HG02623 (cell line): ENCODE data around the gene DGKE.

Source experiments
- ATAC-seq: cut with Tn5 transposase; IDR thresholded peaks from one replicate; pipeline ENCODE4 v1.9.1; 2021; ENCODE audit warnings: moderate library complexity; ENCODE audit not compliant: unreplicated experiment

The DGKE gene

GRCh38 chr17:56833809-56834379 is at the start of gene DGKE, which contains the start of gene C17orf67:
Gene DGKE, plus strand, starts transcription at chr17:56834151. Its CDS starts 645 bp downstream, at chr17:56834796.
Gene C17orf67, minus strand, starts transcription at chr17:56833920. Its CDS starts 18,110 bp downstream, at chr17:56815810.
- ATAC-seq = peak; percentile 64

DNA sequence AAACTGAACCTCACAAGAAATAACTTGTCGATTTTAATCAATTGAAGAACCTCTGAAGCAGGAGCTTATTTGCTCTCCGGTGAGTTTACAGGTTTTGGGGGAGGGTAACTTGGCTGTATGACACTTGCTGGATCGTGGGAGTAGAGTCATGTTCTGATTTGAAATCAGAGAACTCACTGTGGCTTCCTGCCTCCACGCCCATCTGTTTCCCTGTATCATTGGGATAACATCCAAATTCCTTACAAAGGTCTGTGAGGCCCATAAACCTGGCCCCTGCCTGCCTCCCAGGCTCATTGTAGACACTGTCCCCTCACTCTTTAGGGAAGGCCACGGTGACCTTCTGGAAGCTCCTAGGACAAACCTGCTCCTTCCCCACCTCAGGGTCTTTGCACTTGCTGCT is 48.5 kb upstream of the DGKE start:
- ATAC-seq = no peak

DNA sequence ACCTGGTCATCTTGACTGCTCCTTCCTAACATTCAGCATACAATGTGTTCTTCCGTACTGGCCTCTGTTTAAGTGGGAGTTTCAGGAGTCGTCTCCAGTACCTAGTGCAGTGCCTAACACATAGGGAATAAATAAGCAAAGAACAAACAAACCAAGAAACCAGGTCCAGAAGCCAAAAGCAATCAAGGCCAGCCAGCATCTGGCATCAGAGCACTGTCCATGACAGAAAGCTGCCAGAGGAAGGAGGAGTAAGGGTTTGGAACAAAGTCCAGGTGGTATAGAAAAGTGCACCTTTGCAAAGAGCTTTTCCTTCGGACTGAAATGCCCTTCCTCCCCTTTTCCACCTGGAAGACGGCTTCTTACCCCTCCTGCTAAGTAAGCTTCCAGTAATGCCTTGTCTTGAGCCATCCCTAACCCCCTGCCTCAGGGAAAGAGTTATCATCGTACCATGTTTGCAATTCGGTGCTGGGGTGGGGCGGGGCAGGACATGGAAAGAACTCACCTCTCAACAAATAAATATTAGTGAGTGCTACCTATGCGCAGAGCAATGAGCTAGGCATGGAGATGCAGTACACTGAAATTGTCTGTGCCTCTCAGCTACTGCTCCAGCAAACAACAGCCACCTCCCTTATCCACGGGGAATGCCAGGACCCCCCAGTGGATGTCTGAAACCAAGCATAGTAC is 47.8 kb upstream of the DGKE start:
- ATAC-seq = no peak

GRCh38 chr17:56786989-56787482 is 46.9 kb upstream of the DGKE start:
- peak; percentile 82 for ATAC-seq

DNA sequence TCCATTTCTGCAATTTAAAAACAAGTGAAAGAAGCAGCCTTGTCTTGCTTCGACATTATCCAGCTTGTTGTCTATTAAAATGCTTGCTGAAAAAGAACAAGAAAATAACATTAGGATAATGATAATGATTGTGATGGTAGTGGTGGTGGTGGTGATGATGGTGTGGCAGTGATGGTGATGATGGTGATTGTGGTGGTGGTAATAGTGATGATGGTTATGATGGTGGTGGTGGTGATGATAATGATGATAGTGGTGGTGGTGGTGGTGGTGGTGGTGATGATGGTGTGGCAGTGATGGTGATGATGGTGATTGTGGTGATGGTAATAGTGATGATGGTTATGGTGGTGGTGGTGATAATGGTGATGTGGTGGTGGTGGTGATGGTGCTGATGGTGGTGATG is 41.7 kb upstream of the DGKE start:
- ATAC-seq = no peak

- no peak for ATAC-seq
These were observed 40.4 kb upstream of the DGKE start for GRCh38 chr17:56793531-56793930.

GRCh38 chr17:56793957-56794356 is 40.0 kb upstream of the DGKE start:
- no peak for ATAC-seq

GRCh38 chr17:56795221-56795865 is 38.6 kb upstream of the DGKE start:
- no peak for ATAC-seq

GRCh38 chr17:56796536-56796935 is 37.4 kb upstream of the DGKE start:
- no peak for ATAC-seq

DNA sequence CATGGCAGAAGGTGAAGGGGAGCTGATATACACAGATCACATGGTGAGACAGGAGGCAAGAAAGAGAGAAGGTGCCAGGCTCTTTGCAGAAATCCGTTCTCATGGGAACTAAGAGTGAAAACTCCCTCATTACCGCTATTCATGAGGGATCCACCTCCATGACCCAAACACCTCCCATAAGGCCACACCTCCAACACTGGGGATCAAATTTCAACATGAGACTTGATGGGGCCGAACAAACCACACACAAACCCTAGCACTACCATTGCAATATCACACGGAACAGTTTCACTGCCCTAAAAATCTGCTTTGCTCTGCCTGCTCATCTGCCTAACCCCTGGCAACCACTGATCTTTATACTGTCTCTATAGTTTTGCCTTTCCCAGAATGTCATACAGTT is 35.0 kb upstream of the DGKE start:
- ATAC-seq = no peak

- no peak for ATAC-seq
These were observed 32.3 kb upstream of the DGKE start for GRCh38 chr17:56801459-56802178.

DNA sequence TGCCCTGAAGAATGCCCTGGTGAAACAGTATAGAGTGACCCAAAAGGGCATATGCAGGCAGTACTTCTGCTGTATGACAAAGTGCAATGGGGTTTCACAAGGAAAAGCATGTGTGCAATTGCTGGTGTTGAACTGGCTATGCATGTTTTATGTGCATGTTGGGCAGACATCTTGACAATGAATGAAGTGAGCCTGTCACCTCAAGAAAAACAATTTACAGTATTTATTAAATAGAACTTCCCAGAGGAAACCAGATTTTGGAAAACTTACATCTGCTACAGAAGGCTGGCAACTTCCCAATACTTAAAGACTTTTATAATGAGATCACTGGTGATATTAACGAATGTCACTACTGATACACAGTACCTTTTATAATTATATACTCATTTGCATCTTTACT is 30.9 kb upstream of the DGKE start:
- ATAC-seq = no peak

- no peak for ATAC-seq
These were observed 29.5 kb upstream of the DGKE start for GRCh38 chr17:56804454-56804853.

- ATAC-seq = no peak
These were observed 27.0 kb upstream of the DGKE start for GRCh38 chr17:56806949-56807348.

GRCh38 chr17:56807723-56808122 is 26.2 kb upstream of the DGKE start:
- ATAC-seq = no peak

- ATAC-seq = no peak
These were observed 25.4 kb upstream of the DGKE start for GRCh38 chr17:56808503-56808902.

DNA sequence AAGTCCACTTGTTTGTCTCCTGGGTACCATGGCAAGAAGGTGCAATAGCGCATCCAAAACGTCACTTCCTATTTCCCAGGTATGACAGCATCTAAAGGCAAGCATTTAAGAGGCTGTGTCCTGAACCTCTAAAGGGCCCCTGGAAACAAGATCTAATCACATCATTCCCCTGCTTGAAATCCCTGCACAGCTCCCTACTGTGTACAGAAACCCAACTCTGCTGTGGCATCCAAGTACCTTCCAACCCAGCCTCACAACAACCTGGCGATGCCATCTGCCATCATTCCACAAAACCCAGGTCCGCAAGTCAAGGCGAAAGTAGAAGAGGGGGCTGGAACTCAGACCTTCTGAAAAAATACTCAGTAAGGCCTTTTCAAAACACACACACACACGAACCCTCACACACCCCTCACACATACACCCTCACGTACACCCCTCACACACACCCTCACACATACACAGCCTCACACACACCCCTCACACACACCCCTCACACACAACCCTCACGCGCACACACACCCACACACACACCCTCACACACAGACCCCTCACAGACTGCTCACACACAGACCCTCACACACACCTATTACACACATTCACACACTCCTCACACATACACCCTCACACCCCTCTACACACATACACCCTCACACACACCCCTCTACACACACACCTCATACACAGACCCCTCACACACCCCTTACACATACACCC is 24.7 kb upstream of the DGKE start:
- no peak for ATAC-seq

DNA sequence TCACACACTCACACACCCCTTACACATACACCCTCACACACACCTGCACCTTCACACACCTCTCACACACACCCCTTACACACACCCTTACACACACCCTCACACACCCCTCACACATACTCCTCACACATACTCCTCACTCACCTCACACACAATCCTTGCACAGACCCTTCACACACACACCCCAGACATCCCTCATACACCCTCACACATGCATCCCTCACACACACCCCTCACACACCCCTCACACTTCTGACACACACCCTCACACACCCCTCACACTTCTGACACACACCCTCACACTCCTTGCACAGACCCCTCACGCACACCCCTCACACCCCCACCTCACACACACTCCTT is 24.2 kb upstream of the DGKE start:
- ATAC-seq = no peak

DNA sequence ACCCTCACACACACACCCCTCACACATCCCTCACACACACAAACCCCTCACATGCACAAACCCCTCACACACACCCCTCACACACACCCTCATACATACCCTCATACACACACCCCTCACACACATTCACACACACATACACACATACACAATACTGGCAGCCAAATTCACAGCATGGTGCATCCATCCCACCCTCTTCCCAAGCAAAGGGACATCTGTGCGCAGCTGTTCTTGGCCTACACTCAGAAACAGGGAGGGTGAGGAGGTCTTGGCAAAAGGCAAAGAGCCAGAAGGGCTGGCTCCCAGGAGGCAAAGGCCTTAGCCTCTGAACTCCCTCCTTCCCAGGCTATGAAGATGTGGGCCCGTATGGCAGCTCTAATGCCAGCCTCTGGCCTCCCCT is 23.6 kb upstream of the DGKE start:
- ATAC-seq = no peak

GRCh38 chr17:56810891-56811775 is 22.8 kb upstream of the DGKE start:
- ATAC-seq = no peak
